ENCODE results near the gene AOX1. TPM values are rescaled to one million over a fixed set of nuclear protein-coding genes. Genes with fewer than 3 reads are reported as not detected.

The AOX1 gene
- total and polyA plus RNA-seq, 2 experiments from 2014 or later = 1.4 to 5.0 TPM

DNA sequence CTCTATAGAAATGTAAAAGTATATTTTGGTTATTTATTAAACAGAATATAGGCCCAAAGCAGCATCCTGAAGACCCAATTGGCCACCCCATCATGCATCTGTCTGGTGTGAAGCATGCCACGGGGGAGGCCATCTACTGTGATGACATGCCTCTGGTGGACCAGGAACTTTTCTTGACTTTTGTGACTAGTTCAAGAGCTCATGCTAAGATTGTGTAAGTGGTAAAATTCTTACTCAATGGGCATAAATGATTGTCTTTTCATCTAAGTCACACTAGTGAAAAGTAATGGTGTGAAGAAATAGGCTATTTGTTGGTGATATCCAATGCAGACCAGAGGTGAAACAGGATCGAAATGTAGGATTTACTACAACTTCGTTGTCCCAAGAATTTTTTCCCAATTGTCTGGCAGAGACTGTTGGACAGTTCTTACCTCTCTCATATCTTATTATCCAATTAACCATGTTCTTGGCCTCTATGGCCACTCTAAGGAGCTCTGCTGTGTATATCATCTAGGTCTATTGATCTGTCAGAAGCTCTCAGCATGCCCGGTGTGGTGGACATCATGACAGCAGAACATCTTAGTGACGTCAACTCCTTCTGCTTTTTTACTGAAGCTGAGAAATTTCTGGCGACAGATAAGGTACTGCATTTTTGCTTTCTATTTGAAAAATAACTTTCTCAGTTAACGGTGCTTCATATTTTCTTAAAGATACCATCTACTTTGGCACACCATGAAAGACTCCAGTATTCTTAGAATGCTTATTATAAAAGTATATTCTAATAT is 35.0 kb downstream of the AOX1 start (continued):
- TF ChIP-seq, protein P1, sequence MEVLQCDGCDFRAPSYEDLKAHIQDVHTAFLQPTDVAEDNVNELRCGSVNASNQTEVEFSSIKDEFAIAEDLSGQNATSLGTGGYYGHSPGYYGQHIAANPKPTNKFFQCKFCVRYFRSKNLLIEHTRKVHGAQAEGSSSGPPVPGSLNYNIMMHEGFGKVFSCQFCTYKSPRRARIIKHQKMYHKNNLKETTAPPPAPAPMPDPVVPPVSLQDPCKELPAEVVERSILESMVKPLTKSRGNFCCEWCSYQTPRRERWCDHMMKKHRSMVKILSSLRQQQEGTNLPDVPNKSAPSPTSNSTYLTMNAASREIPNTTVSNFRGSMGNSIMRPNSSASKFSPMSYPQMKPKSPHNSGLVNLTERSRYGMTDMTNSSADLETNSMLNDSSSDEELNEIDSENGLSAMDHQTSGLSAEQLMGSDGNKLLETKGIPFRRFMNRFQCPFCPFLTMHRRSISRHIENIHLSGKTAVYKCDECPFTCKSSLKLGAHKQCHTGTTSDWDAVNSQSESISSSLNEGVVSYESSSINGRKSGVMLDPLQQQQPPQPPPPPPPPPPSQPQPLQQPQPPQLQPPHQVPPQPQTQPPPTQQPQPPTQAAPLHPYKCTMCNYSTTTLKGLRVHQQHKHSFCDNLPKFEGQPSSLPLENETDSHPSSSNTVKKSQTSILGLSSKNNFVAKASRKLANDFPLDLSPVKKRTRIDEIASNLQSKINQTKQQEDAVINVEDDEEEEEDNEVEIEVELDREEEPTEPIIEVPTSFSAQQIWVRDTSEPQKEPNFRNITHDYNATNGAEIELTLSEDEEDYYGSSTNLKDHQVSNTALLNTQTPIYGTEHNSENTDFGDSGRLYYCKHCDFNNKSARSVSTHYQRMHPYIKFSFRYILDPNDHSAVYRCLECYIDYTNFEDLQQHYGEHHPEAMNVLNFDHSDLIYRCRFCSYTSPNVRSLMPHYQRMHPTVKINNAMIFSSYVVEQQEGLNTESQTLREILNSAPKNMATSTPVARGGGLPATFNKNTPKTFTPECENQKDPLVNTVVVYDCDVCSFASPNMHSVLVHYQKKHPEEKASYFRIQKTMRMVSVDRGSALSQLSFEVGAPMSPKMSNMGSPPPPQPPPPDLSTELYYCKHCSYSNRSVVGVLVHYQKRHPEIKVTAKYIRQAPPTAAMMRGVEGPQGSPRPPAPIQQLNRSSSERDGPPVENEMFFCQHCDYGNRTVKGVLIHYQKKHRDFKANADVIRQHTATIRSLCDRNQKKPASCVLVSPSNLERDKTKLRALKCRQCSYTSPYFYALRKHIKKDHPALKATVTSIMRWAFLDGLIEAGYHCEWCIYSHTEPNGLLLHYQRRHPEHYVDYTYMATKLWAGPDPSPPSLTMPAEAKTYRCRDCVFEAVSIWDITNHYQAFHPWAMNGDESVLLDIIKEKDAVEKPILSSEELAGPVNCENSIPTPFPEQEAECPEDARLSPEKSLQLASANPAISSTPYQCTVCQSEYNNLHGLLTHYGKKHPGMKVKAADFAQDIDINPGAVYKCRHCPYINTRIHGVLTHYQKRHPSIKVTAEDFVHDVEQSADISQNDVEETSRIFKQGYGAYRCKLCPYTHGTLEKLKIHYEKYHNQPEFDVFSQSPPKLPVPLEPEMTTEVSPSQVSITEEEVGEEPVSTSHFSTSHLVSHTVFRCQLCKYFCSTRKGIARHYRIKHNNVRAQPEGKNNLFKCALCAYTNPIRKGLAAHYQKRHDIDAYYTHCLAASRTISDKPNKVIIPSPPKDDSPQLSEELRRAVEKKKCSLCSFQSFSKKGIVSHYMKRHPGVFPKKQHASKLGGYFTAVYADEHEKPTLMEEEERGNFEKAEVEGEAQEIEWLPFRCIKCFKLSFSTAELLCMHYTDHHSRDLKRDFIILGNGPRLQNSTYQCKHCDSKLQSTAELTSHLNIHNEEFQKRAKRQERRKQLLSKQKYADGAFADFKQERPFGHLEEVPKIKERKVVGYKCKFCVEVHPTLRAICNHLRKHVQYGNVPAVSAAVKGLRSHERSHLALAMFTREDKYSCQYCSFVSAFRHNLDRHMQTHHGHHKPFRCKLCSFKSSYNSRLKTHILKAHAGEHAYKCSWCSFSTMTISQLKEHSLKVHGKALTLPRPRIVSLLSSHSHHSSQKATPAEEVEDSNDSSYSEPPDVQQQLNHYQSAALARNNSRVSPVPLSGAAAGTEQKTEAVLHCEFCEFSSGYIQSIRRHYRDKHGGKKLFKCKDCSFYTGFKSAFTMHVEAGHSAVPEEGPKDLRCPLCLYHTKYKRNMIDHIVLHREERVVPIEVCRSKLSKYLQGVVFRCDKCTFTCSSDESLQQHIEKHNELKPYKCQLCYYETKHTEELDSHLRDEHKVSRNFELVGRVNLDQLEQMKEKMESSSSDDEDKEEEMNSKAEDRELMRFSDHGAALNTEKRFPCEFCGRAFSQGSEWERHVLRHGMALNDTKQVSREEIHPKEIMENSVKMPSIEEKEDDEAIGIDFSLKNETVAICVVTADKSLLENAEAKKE (CRISPR knock-in tag; IDR thresholded peaks at IDR 0.05) = no peak
- TF ChIP-seq EZH2 (IDR thresholded peaks at IDR 0.05; ENCODE audit: low read depth, unreplicated experiment) = no peak
- TF ChIP-seq POLR2AphosphoS5 (IDR thresholded peaks at IDR 0.05; ENCODE audit: low read depth) = no peak
- TF ChIP-seq, protein P2, sequence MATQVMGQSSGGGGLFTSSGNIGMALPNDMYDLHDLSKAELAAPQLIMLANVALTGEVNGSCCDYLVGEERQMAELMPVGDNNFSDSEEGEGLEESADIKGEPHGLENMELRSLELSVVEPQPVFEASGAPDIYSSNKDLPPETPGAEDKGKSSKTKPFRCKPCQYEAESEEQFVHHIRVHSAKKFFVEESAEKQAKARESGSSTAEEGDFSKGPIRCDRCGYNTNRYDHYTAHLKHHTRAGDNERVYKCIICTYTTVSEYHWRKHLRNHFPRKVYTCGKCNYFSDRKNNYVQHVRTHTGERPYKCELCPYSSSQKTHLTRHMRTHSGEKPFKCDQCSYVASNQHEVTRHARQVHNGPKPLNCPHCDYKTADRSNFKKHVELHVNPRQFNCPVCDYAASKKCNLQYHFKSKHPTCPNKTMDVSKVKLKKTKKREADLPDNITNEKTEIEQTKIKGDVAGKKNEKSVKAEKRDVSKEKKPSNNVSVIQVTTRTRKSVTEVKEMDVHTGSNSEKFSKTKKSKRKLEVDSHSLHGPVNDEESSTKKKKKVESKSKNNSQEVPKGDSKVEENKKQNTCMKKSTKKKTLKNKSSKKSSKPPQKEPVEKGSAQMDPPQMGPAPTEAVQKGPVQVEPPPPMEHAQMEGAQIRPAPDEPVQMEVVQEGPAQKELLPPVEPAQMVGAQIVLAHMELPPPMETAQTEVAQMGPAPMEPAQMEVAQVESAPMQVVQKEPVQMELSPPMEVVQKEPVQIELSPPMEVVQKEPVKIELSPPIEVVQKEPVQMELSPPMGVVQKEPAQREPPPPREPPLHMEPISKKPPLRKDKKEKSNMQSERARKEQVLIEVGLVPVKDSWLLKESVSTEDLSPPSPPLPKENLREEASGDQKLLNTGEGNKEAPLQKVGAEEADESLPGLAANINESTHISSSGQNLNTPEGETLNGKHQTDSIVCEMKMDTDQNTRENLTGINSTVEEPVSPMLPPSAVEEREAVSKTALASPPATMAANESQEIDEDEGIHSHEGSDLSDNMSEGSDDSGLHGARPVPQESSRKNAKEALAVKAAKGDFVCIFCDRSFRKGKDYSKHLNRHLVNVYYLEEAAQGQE (IDR thresholded peaks at IDR 0.05; ENCODE audit: unreplicated experiment) = no peak

DNA sequence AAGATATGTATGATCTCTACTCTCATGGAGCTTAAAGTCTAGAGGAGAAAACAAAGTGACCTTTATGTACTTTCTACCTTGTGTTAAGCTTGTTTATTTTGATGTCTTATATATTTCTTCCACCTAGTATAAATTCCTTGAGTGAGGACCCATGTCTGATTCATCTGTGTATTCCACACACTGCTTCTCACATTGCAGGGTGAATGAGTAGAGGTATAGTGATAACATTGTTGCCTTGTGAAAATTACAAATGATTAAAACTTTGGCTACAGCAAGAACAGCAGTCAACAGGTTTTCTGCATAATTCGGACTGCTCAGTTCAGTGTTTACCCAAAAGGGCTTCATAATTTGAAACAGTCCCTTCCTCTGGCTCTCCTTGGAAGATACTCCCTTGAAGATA is 36.3 kb downstream of the AOX1 start:
- no peaks in the 10 kb centered on the region for H3K9me3 Mint-ChIP-seq
- no peak overlapping the region for H3K4me3 Mint-ChIP-seq
- H3K4me2 ChIP-seq = no peak overlapping the region
- TF ChIP-seq, protein P2 (IDR thresholded peaks at IDR 0.05; ENCODE audit: unreplicated experiment) = no peak

More for the DNA sequence above, 36.3 kb downstream of the AOX1 start:
- DNase-seq (ENCODE audit: low spot score) (no peak), ATAC-seq (no peak)
- Histone ChIP-seq H3K9me2 (ENCODE audit: insufficient read depth) (no peaks in the 10 kb centered on the region), H3F3A (replicated peaks; ENCODE audit: low read depth) (no peaks in the 10 kb centered on the region), H4K20me1 (replicated peaks; ENCODE audit: insufficient read depth) (no peaks in the 10 kb centered on the region), H3K79me2 (replicated peaks; ENCODE audit: insufficient read depth) (no peaks in the 10 kb centered on the region), H3K36me3 (ENCODE audit: insufficient read depth) (no peaks in the 10 kb centered on the region), H3K27me3 (ENCODE audit: insufficient read depth) (no peaks in the 10 kb centered on the region), H2AFZ (no peak overlapping the region), H3K4me1 (ENCODE audit: insufficient read depth) (no peaks in the 10 kb centered on the region), H3K4me3 (no peak overlapping the region), H3K27ac (ENCODE audit: low read depth) (no peak overlapping the region)
- H3K36me3 Mint-ChIP-seq (ENCODE audit: low read depth) = no peaks in the 10 kb centered on the region
- H3K27ac Mint-ChIP-seq = no peak overlapping the region
- no peaks in the 10 kb centered on the region for H3K27me3 Mint-ChIP-seq (ENCODE audit: insufficient read depth, low read depth, poor library complexity)
- peaks cover 6% of the 10 kb centered on the region for H3K4me1 Mint-ChIP-seq

Data from GM23338 (cell line).